ENCODE data around the gene RAD51. TPM values are rescaled to one million over a fixed set of nuclear protein-coding genes. Genes with fewer than 3 reads are reported as not detected.
A peak's percentile ranks its signal among the peaks of the same experiment; 100 is the strongest.

RAD51 gene
- total RNA-seq, 1 experiment from 2014 or later = 22.5 TPM

- H3K4me1 ChIP-seq (replicated peaks; ENCODE audit: insufficient read depth) = peaks cover 58% of the 10 kb centered on the region
- CTCF ChIA-PET = interaction anchor here (2.0 kb wide), 1 partner anchor 90 kb away, joined by 6 read pairs; no protein-coding TSS in a partner anchor
- TF ChIP-seq EZH2 (IDR thresholded peaks at IDR 0.05; ENCODE audit: low read depth) = no peak
- TF ChIP-seq CTCF (conservative IDR thresholded peaks at IDR 0.05) = no peak
- no peak for DNase-seq
- H3K79me2 ChIP-seq (ENCODE audit: low read depth) = no peaks in the 10 kb centered on the region
- H4K20me1 ChIP-seq (ENCODE audit: insufficient read depth) = no peaks in the 10 kb centered on the region
- no peaks in the 10 kb centered on the region for H3K9me3 ChIP-seq (ENCODE audit: insufficient read depth, low read depth)
- H3K9me2 ChIP-seq (ENCODE audit: insufficient read depth) = no peaks in the 10 kb centered on the region
- H3K27me3 ChIP-seq (ENCODE audit: insufficient read depth, low read depth) = no peaks in the 10 kb centered on the region
- H3K4me2 ChIP-seq = peak overlapping the region; percentile 77
- POLR2A ChIA-PET (ENCODE audit: unreplicated experiment) = interaction anchor here (0.6 kb wide), 1 partner anchor 85 kb away, joined by 4 read pairs; no protein-coding TSS in a partner anchor
- peak overlapping the region; percentile 83 for H3K27ac ChIP-seq
- TSS peak; percentile 4 for BruUV-seq (replicated peaks)
- peaks cover 47% of the 10 kb centered on the region for H3F3A ChIP-seq (ENCODE audit: insufficient read depth, low read depth)
- no peaks in the 10 kb centered on the region for H3K36me3 ChIP-seq (ENCODE audit: low read depth)
- no peak overlapping the region for H2AFZ ChIP-seq
- peak overlapping the region; percentile 41; the same call in 1 of the 2 replicates for H3K4me3 ChIP-seq
- intact Hi-C loops (cut with micrococcal nuclease; ENCODE audit: unreplicated experiment) = loop anchor here (1.0 kb wide), 4 partner anchors 13 to 76 kb away; partner anchors contain the start of genes DNAJC17, RMDN3, SPINT1 and ZFYVE19
Observed at GRCh38 chr15:40768521-40769273, 73.7 kb downstream of the RAD51 start.

GRCh38 chr15:40769274-40770146 lies 74.5 kb downstream of the RAD51 start, which contains the start of gene C15orf62:
C15orf62 (plus strand) TSS chr15:40769980; CDS start chr15:40770496, 516 bp downstream.
- ChIA-PET CTCF (interaction anchor here (0.5 to 2.0 kb wide), 5 partner anchors 9 to 123 kb away, joined by 4 to 20 read pairs (median 6); no protein-coding TSS in a partner anchor), POLR2A (ENCODE audit: unreplicated experiment) (interaction anchor here (0.6 kb wide), 3 partner anchors 17 to 85 kb away, joined by 4 to 5 read pairs (median 4); no protein-coding TSS in a partner anchor)
- peaks cover 58% of the 10 kb centered on the region for H3K4me1 ChIP-seq (replicated peaks; ENCODE audit: insufficient read depth)
- H2AFZ ChIP-seq = no peak within 1 kb of the TSS
- H3K4me2 ChIP-seq = peak within 1 kb of the TSS; percentile 77
- intact Hi-C loops (cut with micrococcal nuclease; ENCODE audit: unreplicated experiment) = loop anchor here (1.0 to 10.0 kb wide), 5 partner anchors 14 to 175 kb away; partner anchors contain the start of genes DNAJC17, KNL1, RMDN3 and SPINT1
- H3K36me3 ChIP-seq (ENCODE audit: low read depth) = no peaks in the 10 kb centered on the region
- BruUV-seq (replicated peaks) = no TSS peak
- peak within 1 kb of the TSS; percentile 41; the same call in 1 of the 2 replicates for H3K4me3 ChIP-seq
- H3K27ac ChIP-seq = peak within 1 kb of the TSS; percentile 83
- DNase-seq = peak; percentile 93 to 94
- no peaks in the 10 kb centered on the region for H3K9me3 ChIP-seq (ENCODE audit: insufficient read depth, low read depth)
- H3F3A ChIP-seq (ENCODE audit: insufficient read depth, low read depth) = peaks cover 47% of the 10 kb centered on the region
- no peaks in the 10 kb centered on the region for H3K27me3 ChIP-seq (ENCODE audit: insufficient read depth, low read depth)
- no peaks in the 10 kb centered on the region for H4K20me1 ChIP-seq (ENCODE audit: insufficient read depth)
- H3K79me2 ChIP-seq (ENCODE audit: low read depth) = no peaks in the 10 kb centered on the region
- H3K9me2 ChIP-seq (ENCODE audit: insufficient read depth) = no peaks in the 10 kb centered on the region
- TF ChIP-seq CTCF (conservative IDR thresholded peaks at IDR 0.05) = no peak
- no peak for TF ChIP-seq EZH2 (IDR thresholded peaks at IDR 0.05; ENCODE audit: low read depth)

All from PC-9 (cell line).